ENCODE results near the gene CCDC60. TPM values are rescaled to one million over a fixed set of nuclear protein-coding genes. Genes with fewer than 3 reads are reported as not detected.

CCDC60 gene
- total RNA-seq, 1 donor from 2014 or later = not detected

GRCh38 chr12:119410396-119410795, 75.9 kb downstream of the CCDC60 start:
- no peak overlapping the region for H3K4me3 ChIP-seq
- H3K9me3 ChIP-seq = no peaks in the 10 kb centered on the region
- TF ChIP-seq CTCF (IDR thresholded peaks at IDR 0.05) = no peak
- no peaks in the 10 kb centered on the region for H3K36me3 ChIP-seq
- H3K27me3 ChIP-seq = no peaks in the 10 kb centered on the region
- no peak for DNase-seq (ENCODE audit: low spot score in 2 of 2)
- peaks cover 0 to 3% of the 10 kb centered on the region in 2 donors for H3K4me1 ChIP-seq
- no peak overlapping the region for H3K27ac ChIP-seq
- intact Hi-C loops (cut with DNase I) = loop anchor here (5.0 to 10.0 kb wide), 3 partner anchors 228 to 1006 kb away; partner anchors contain the start of gene SRRM4

DNA sequence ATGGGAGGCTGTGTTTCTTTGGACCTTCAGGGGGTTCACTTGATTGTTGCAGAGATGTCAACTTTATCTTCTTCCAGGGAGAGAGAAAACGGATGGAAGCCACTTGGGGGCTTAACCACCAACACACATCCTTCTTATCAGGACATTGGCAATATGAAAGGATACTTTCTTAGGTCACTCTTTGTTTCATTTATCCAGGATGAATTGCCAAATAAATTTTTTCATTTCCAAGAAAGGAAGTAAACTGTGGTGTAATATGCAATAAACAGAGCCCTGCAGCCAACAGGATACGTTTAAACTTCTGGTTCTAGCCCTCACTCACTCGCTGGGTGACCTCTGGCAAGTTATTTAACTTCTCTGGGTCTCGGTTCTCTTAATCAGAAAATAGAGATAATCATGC, 77.8 kb downstream of the CCDC60 start:
- Histone ChIP-seq H3K36me3 (no peaks in the 10 kb centered on the region), H3K4me1 (peaks cover 0 to 3% of the 10 kb centered on the region in 2 donors), H3K4me3 (no peak overlapping the region), H3K27me3 (no peaks in the 10 kb centered on the region), H3K9me3 (no peaks in the 10 kb centered on the region), H3K27ac (no peak overlapping the region)
- no peak for TF ChIP-seq CTCF (IDR thresholded peaks at IDR 0.05)
- no peak for DNase-seq (ENCODE audit: low spot score in 2 of 2)
- intact Hi-C loops (cut with DNase I) = loop anchor here (5.0 to 10.0 kb wide), 3 partner anchors 230 to 1008 kb away; partner anchors contain the start of gene SRRM4

DNA sequence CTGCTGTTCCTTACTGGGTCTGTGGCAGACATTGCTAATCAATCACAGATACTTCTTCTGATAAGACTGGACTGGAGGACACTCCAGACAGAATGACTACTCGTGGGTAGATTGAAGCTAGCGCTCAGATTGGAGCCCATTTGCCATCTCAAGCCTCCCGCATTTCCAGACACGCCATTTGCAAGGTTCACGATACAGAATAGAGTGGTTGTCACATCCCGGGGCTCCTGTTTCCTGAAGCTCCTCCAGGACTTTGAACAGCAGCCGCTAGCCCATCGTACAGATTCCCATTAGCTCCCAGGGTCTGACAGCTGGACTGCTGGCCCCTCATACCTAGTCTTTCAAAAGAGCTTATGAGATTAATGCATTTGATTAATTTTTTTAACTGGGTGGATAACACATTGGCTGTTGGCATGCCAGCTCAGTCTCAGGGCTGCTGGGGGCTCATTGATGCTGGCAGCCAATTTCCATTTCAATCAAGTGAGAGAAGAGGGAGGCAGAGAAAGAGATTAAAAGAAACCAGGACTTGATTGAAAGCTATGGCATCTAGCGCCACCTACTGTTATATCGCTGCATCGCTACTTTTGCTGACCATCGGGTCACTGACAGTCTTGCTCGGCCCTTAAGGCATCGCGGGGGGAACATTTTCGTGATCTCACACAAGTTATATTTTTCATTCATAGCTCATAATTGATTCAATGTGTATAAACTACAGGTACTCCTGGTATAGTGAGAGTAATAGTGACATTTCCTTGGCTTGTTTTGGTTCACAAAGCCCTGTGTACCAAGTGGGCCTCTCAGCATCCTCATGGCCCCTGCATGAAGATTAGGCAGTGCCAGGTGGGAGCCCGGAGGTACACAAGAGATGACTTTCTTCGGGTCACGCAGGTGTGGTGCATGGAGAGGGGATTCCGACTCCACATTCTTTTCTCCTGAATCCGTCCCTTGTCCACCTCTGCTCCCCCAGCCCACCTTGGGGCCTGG, 78.6 kb downstream of the CCDC60 start:
- peak in 1 of 2 donors; percentile 75 for DNase-seq (ENCODE audit: low spot score in 2 of 2)
- TF ChIP-seq CTCF (IDR thresholded peaks at IDR 0.05) = peak; percentile 64 to 85 (median 83)
- H3K9me3 ChIP-seq = no peaks in the 10 kb centered on the region
- intact Hi-C loops (cut with DNase I) = loop anchor here (1.0 to 10.0 kb wide), 4 partner anchors 231 to 1008 kb away; partner anchors contain the start of gene SRRM4
- no peaks in the 10 kb centered on the region for H3K27me3 ChIP-seq
- peaks cover 0 to 3% of the 10 kb centered on the region in 2 donors for H3K4me1 ChIP-seq
- H3K27ac ChIP-seq = no peak overlapping the region
- no peaks in the 10 kb centered on the region for H3K36me3 ChIP-seq
- H3K4me3 ChIP-seq = no peak overlapping the region

- TF ChIP-seq CTCF (IDR thresholded peaks at IDR 0.05) = no peak
- Histone ChIP-seq H3K27ac (no peak overlapping the region), H3K27me3 (no peaks in the 10 kb centered on the region), H3K4me3 (no peak overlapping the region), H3K4me1 (peaks cover 0 to 3% of the 10 kb centered on the region in 2 donors), H3K9me3 (no peaks in the 10 kb centered on the region), H3K36me3 (no peaks in the 10 kb centered on the region)
- intact Hi-C loops (cut with DNase I) = loop anchor here (10.0 kb wide), 1 partner anchor 1011 kb away; no protein-coding TSS in a partner anchor
- no peak for DNase-seq (ENCODE audit: low spot score in 2 of 2)
Observed at GRCh38 chr12:119415714-119416113, 81.2 kb downstream of the CCDC60 start.

- no peaks in the 10 kb centered on the region for H3K9me3 ChIP-seq
- no peaks in the 10 kb centered on the region for H3K27me3 ChIP-seq
- H3K27ac ChIP-seq = no peak overlapping the region
- intact Hi-C loops (cut with DNase I) = loop anchor here (10.0 kb wide), 1 partner anchor 1013 kb away; no protein-coding TSS in a partner anchor
- DNase-seq (ENCODE audit: low spot score in 2 of 2) = no peak
- peaks cover 0 to 3% of the 10 kb centered on the region in 2 donors for H3K4me1 ChIP-seq
- no peaks in the 10 kb centered on the region for H3K36me3 ChIP-seq
- TF ChIP-seq CTCF (IDR thresholded peaks at IDR 0.05) = no peak
- H3K4me3 ChIP-seq = no peak overlapping the region
Observed at GRCh38 chr12:119417440-119417839, 82.9 kb downstream of the CCDC60 start.

Data from ascending aorta (tissue), 2 donors.